Upper lobe of right lung (tissue), 1 donor: Measurements from ENCODE around the gene TSPEAR. TPM values are rescaled to one million over a fixed set of nuclear protein-coding genes. Genes with fewer than 3 reads are reported as not detected.
"Not testable (repeated sequence)": the region's sequence is repeated elsewhere in the genome, so short reads cannot be mapped to it uniquely, and the experiment has no call there.

Experiments
- ATAC-seq: fragments of 200-7000 bp; cut with Tn5 transposase; one replicate; pipeline ENCODE4 v1.9.1; 2020; ENCODE audit warnings: mild to moderate bottlenecking, moderate library complexity
- DNase-seq: peaks from one replicate; pipeline ENCODE4 v3.0.0-alpha.2; 2020
- H3K27ac ChIP-seq: fragments of 200-600 bp; one replicate; pipeline ENCODE4 v1.8.0; 2022
- H3K27me3 ChIP-seq: fragments of 200-600 bp; one replicate; pipeline ENCODE4 v1.8.0; 2022; ENCODE audit warnings: mild to moderate bottlenecking
- H3K36me3 ChIP-seq: fragments of 200-600 bp; one replicate; pipeline ENCODE4 v1.8.0; 2022
- H3K4me1 ChIP-seq: fragments of 200-600 bp; one replicate; pipeline ENCODE4 v1.8.0; 2022
- H3K4me3 ChIP-seq: fragments of 200-600 bp; one replicate; pipeline ENCODE4 v1.8.0; 2022; ENCODE audit warnings: mild to moderate bottlenecking
- H3K9me3 ChIP-seq: fragments of 200-600 bp; one replicate; pipeline ENCODE4 v1.8.0; 2022
- intact Hi-C: fragments of 100-400 bp; cut with DNase I; formaldehyde crosslinking; loops from one replicate; pipeline ENCODE4 v1.11.0; 2022
- total RNA-seq: library from RNA; stranded (reverse); fragmentation: NEBNext Ultra II Directional; extraction: Animal tissue kit (Norgen Biotek cat#: 25700); gene quantifications from one replicate; pipeline ENCODE4 v1.2.1, GENCODE V29; 2021
- TF ChIP-seq, protein P1 (sequence below): fragments of 200-600 bp; IDR thresholded peaks from one replicate; pipeline ENCODE4 v1.8.0; 2022; ENCODE audit warnings: antibody characterized with exemption
- donor health status: DM: no; HTN: yes; CAD: no; lungs with severe emphysema.

The TSPEAR gene
- total RNA-seq, 1 donor from 2014 or later, result 0.23 TPM

- Histone ChIP-seq H3K27ac (no peak overlapping the region), H3K4me3 (no peak overlapping the region), H3K9me3 (peaks cover 8% of the 10 kb centered on the region), H3K27me3 (peaks cover 17% of the 10 kb centered on the region), H3K36me3 (no peaks in the 10 kb centered on the region), H3K4me1 (no peaks in the 10 kb centered on the region)
- ATAC-seq (no peak), DNase-seq (no peak)
- TF ChIP-seq, protein P1, sequence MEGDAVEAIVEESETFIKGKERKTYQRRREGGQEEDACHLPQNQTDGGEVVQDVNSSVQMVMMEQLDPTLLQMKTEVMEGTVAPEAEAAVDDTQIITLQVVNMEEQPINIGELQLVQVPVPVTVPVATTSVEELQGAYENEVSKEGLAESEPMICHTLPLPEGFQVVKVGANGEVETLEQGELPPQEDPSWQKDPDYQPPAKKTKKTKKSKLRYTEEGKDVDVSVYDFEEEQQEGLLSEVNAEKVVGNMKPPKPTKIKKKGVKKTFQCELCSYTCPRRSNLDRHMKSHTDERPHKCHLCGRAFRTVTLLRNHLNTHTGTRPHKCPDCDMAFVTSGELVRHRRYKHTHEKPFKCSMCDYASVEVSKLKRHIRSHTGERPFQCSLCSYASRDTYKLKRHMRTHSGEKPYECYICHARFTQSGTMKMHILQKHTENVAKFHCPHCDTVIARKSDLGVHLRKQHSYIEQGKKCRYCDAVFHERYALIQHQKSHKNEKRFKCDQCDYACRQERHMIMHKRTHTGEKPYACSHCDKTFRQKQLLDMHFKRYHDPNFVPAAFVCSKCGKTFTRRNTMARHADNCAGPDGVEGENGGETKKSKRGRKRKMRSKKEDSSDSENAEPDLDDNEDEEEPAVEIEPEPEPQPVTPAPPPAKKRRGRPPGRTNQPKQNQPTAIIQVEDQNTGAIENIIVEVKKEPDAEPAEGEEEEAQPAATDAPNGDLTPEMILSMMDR, result no peak
- intact Hi-C loops, result no loop called here
Observed at GRCh38 chr21:44583089-44583799, 128.1 kb downstream of the TSPEAR start.

DNA sequence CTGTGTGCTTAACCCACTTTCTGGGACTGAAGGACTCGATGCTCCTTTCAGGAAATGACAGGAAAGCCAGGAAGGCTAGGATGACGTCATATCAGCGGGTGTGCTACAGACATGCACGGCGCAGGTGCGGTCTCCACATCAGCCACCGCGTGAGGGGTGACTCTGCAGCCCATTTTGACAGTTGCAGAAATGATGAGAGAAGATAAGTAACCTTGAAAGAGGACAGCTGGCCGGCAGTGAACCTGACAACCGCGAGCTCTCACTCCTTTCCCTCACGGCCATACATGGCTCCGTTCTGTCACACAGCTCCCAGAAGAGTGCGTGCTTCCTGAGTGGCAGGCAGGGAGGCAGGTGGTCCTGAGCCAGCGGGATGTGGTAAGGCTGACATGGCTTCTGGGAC lies 129.3 kb downstream of the TSPEAR start:
- Histone ChIP-seq H3K36me3 (no peaks in the 10 kb centered on the region), H3K27ac (no peak overlapping the region), H3K4me3 (no peak overlapping the region), H3K9me3 (peaks cover 8% of the 10 kb centered on the region), H3K4me1 (no peaks in the 10 kb centered on the region), H3K27me3 (peaks cover 17% of the 10 kb centered on the region)
- no peak for ATAC-seq
- DNase-seq, result no peak
- TF ChIP-seq, protein P1, result no peak
- intact Hi-C loops, result no loop called here

DNA sequence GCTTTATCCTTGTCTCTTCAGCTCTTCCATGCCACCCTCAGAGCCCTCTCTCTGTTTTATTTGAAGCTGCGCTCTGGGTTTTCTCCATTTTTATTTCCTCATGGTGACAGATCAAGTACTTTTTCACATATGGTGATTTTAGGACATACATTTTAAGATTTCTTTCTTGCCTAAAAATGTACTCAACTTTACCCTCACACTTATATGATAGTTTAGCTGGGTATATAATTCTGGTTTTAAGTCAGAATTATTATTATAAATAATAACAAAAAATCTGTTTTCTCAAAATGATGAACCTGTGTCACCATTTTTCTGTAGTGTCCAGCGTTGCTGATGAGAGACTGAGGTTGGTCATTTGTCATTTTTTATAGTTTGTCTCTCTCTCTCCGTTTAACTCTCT lies 130.2 kb downstream of the TSPEAR start:
- no peak overlapping the region for H3K27ac ChIP-seq
- DNase-seq (no peak), ATAC-seq (no peak)
- TF ChIP-seq, protein P1, result no peak
- no peak overlapping the region for H3K4me3 ChIP-seq
- peaks cover 8% of the 10 kb centered on the region for H3K9me3 ChIP-seq
- intact Hi-C loops, result no loop called here
- H3K4me1 ChIP-seq, result no peaks in the 10 kb centered on the region
- H3K36me3 ChIP-seq, result no peaks in the 10 kb centered on the region
- peaks cover 14% of the 10 kb centered on the region for H3K27me3 ChIP-seq

DNA sequence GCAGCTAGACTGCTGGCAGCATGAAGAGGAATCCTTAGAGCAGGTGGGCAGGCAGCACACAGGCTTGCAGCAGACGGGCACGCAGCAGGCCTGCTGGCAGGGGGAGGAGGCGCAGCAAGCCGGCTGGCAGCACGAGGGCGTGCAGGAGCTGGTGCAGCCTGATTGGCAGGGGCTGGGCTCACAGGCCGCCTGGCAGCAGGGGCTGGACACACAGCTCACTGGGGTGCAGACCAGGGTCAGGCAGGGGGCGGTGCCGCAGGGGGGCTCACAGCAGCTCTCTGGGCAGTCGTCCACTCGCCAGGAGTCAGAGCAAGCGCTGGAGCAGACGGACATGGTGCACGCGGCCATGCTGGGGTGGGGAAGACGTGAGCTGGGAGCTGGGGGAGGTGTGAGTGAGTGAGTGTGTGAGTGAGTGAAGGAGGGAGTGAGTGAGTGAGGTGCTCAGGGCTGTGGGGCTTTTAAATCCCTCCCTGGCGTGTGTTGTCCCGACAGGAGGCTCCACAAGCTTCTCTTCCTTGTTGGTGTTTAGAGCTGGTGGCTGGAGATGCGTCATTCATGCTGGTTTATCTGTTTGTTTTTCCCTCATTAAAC lies 131.0 kb downstream of the TSPEAR start, which contains the start of gene KRTAP10-5:
TSS of gene KRTAP10-5 (minus strand) at position 374 of the 591 bp plus-strand sequence. CDS start at position 348, 26 bp downstream.
- H3K27me3 ChIP-seq, H3K36me3 ChIP-seq, intact Hi-C loops, H3K4me3 ChIP-seq, DNase-seq, ATAC-seq, H3K27ac ChIP-seq, H3K9me3 ChIP-seq, H3K4me1 ChIP-seq: not testable (repeated sequence)

- Histone ChIP-seq H3K4me1 (no peaks in the 10 kb centered on the region), H3K27me3 (peaks cover under 1% of the 10 kb centered on the region), H3K9me3 (peaks cover 8% of the 10 kb centered on the region), H3K36me3 (no peaks in the 10 kb centered on the region), H3K4me3 (no peak overlapping the region), H3K27ac (no peak overlapping the region)
- intact Hi-C loops, result no loop called here
- TF ChIP-seq, protein P1, result no peak
- no peak for ATAC-seq
- DNase-seq, result peak; percentile 46
Observed at GRCh38 chr21:44579833-44580144, 131.6 kb downstream of the TSPEAR start.

DNA sequence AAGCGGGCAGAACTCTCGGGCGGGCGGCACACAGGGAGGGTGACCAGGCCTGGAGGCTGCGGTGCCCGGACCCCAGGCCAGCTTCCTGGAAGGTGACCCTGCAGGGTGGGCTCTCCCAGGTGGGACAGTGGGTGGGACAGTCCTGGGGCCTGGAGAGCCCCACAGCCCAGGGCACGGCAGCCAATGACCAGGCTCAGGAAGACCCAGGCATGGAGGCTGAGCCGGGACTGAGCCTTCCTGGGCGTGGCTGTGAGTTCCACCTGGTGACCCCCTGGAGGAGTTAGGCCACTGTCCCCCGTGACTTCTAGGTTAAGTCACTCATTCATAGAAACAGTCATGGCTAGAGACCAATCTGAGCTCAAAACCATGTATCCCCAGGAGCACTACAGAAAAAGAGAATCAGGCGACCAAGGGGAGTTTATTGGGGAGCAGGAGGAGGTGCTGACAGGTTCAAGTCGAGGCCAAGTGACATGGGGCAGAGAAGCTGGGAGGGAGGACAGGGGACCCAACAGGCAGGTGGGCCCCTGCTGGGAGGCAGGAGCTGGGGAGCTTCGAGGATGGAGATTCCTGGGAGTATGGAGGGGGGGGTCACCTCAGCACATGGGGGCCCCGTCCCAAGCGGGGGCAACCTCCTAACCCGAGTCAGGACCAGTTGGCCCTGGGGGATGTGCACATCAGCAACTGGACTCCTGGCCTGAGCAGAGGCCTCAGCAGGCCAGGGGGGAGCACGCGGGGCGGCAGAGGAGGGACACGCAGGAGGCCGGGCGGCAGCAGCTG lies 132.1 kb downstream of the TSPEAR start:
- Histone ChIP-seq H3K4me1 (no peaks in the 10 kb centered on the region), H3K27me3 (no peaks in the 10 kb centered on the region), H3K36me3 (no peaks in the 10 kb centered on the region), H3K27ac (no peak overlapping the region), H3K9me3 (peaks cover 8% of the 10 kb centered on the region), H3K4me3 (no peak overlapping the region)
- peak; percentile 26 for ATAC-seq
- peak; percentile 50 for DNase-seq
- TF ChIP-seq, protein P1, result no peak
- intact Hi-C loops, result no loop called here
